OCI-LY1 (cell line): ENCODE data around the gene ARFIP1.

ENCODE experiments used
- H2AFZ ChIP-seq: fragments of 200-600 bp; sonication (generic), shearing (Covaris generic); 2 replicates; pipeline ENCODE4 v1.6.0; 2014; ENCODE audit warnings: antibody characterized with exemption, mild to moderate bottlenecking, low read length
- H3F3A ChIP-seq: fragments of 200-600 bp; sonication (generic), shearing (Covaris generic); 2 replicates; pipeline ENCODE4 v1.6.0; 2014; ENCODE audit warnings: mild to moderate bottlenecking, antibody characterized with exemption, low read length, moderate library complexity; ENCODE audit not compliant: insufficient read depth
- H3K27ac ChIP-seq: fragments of 200-600 bp; sonication (generic); 2 replicates; pipeline ENCODE4 v1.5.1; 2014; ENCODE audit warnings: low read length, mixed run types, mild to moderate bottlenecking, low read depth; ENCODE audit not compliant: poor library complexity, severe bottlenecking
- H3K27me3 ChIP-seq: fragments of 200-600 bp; sonication (generic); 2 replicates; pipeline ENCODE4 v1.6.0; 2014; ENCODE audit warnings: antibody characterized with exemption, mild to moderate bottlenecking, low read length, moderate library complexity; ENCODE audit not compliant: insufficient read depth
- H3K36me3 ChIP-seq: fragments of 200-600 bp; sonication (generic); 2 replicates; pipeline ENCODE4 v1.6.1; 2014; ENCODE audit warnings: mild to moderate bottlenecking, antibody characterized with exemption, low read length, moderate library complexity, mixed read lengths; ENCODE audit not compliant: insufficient read depth
- H3K4me1 ChIP-seq: fragments of 200-600 bp; sonication (generic); 2 replicates; pipeline ENCODE4 v1.5.1; 2014; ENCODE audit warnings: mild to moderate bottlenecking, low read length, moderate library complexity; ENCODE audit not compliant: insufficient read depth, severe bottlenecking
- H3K4me2 ChIP-seq: fragments of 200-600 bp; sonication (generic), shearing (Covaris generic); 2 replicates; pipeline ENCODE4 v1.6.1; 2014; ENCODE audit warnings: low read length
- H3K4me3 ChIP-seq: fragments of 200-600 bp; sonication (generic); 2 replicates; pipeline ENCODE4 v1.5.1; 2014; ENCODE audit warnings: low read length, low read depth, mild to moderate bottlenecking, mixed read lengths; ENCODE audit not compliant: poor library complexity, severe bottlenecking
- H3K79me2 ChIP-seq: fragments of 200-600 bp; shearing (Covaris generic); 2 replicates; pipeline ENCODE4 v1.6.1; 2016; ENCODE audit warnings: mixed run types, low read length, mixed read lengths; ENCODE audit not compliant: insufficient read depth
- H3K9ac ChIP-seq: fragments of 200-600 bp; sonication (generic), shearing (Covaris generic); 2 replicates; pipeline ENCODE4 v1.6.1; 2014; ENCODE audit warnings: mild to moderate bottlenecking, low read length, mixed read lengths
- H3K9me2 ChIP-seq: fragments of 200-600 bp; sonication (generic), shearing (Covaris generic); 2 replicates; pipeline ENCODE4 v1.6.1; 2014; ENCODE audit warnings: low read depth, mild to moderate bottlenecking, low read length, mixed read lengths
- H3K9me3 ChIP-seq: fragments of 200-600 bp; shearing (Covaris generic); 2 replicates; pipeline ENCODE4 v1.6.1; 2014; ENCODE audit warnings: low read length, mixed read lengths
- H4K20me1 ChIP-seq: fragments of 200-600 bp; sonication (generic), shearing (Covaris generic); 2 replicates; pipeline ENCODE4 v1.6.0; 2016; ENCODE audit warnings: mild to moderate bottlenecking, low read length; ENCODE audit not compliant: insufficient read depth
- EZH2 ChIP-seq: fragments of 200-600 bp; sonication (generic), shearing (Covaris generic); IDR thresholded peaks from 2 replicates; pipeline ENCODE4 v1.8.0; 2017; ENCODE audit warnings: borderline replicate concordance, mixed run types, mild to moderate bottlenecking, antibody characterized with exemption, low read length, moderate library complexity, mixed read lengths
- TF ChIP-seq, protein P1 (sequence below): fragments of 200-600 bp; sonication (generic), shearing (Covaris generic); IDR thresholded peaks from 2 replicates; pipeline ENCODE4 v1.5.1; 2017; ENCODE audit warnings: mild to moderate bottlenecking, antibody characterized with exemption, low read length, moderate library complexity, mixed read lengths

The ARFIP1 gene

DNA sequence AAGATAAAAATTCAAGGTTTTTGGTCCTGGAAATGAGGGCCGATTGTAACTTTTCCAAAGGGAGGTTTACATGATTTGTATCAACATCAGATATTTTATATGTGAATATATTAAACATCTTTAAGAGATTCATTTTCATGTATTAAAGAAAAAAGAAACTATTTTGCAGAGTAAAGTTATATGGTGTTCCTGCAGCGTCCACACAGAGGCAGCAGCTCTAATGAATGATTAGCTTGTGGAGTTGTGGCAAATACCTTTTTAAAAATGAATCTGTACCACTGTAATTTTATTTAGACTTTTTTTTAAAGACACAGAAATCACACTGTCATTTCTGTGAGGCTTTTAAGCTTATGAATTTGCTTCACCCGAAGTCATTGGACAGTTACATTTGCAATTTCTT, 130.8 kb downstream of the ARFIP1 start:
- Histone ChIP-seq H2AFZ (no peak overlapping the region), H3K4me1 (no peaks in the 10 kb centered on the region), H3K27ac (no peak overlapping the region), H3K27me3 (no peaks in the 10 kb centered on the region), H3K9ac (no peak overlapping the region), H3K4me3 (no peak overlapping the region), H3K9me3 (no peaks in the 10 kb centered on the region), H3K4me2 (no peak overlapping the region), H3K9me2 (no peaks in the 10 kb centered on the region), H3K36me3 (no peaks in the 10 kb centered on the region), H3F3A (no peaks in the 10 kb centered on the region), H3K79me2 (no peaks in the 10 kb centered on the region), H4K20me1 (no peaks in the 10 kb centered on the region)
- no peak for TF ChIP-seq EZH2
- TF ChIP-seq, protein P1, sequence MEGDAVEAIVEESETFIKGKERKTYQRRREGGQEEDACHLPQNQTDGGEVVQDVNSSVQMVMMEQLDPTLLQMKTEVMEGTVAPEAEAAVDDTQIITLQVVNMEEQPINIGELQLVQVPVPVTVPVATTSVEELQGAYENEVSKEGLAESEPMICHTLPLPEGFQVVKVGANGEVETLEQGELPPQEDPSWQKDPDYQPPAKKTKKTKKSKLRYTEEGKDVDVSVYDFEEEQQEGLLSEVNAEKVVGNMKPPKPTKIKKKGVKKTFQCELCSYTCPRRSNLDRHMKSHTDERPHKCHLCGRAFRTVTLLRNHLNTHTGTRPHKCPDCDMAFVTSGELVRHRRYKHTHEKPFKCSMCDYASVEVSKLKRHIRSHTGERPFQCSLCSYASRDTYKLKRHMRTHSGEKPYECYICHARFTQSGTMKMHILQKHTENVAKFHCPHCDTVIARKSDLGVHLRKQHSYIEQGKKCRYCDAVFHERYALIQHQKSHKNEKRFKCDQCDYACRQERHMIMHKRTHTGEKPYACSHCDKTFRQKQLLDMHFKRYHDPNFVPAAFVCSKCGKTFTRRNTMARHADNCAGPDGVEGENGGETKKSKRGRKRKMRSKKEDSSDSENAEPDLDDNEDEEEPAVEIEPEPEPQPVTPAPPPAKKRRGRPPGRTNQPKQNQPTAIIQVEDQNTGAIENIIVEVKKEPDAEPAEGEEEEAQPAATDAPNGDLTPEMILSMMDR = no peak

DNA sequence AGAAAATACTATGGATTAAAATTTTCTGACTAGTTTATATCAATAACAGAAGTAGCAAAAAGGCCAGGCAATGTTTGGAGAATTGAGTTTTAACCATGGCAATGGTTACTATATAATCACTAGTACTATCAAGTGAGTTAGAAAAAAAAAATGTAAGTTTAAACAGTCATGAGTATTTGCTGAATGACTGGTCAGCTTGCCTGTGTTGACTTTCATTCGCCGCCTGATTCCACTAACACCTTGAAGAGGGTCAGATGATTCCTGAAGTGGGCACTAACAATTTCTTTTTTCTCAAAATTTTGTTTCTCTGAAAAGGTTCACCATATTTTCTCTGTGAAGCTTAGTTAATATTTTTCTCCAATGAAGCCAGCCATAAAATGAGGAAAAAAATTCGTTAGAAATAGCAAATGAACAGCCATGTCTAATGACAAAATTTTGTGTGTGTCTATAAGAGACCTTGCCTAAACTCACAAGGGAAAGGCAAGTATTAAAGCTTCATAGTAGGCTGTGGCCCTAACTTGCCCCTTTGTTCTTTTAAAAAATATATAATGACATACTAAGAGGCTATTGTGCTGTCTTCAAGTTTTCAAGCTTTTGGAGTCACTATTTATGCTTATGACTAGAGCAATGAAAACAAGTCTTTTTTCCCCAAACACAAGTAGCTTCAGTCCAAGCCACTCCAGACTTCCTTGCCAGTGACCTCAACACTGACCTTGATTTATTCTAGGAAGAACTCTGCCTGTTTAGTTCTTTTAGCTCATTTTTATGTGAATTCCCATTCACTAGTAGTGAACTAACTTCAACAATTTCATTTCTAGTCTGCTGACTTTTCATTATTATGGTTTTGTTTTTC, 138.0 kb downstream of the ARFIP1 start:
- Histone ChIP-seq H3F3A (no peaks in the 10 kb centered on the region), H4K20me1 (no peaks in the 10 kb centered on the region), H3K9me2 (no peaks in the 10 kb centered on the region), H3K9ac (no peak overlapping the region), H3K4me1 (no peaks in the 10 kb centered on the region), H3K9me3 (peaks cover 9% of the 10 kb centered on the region), H2AFZ (no peak overlapping the region), H3K4me3 (no peak overlapping the region), H3K4me2 (no peak overlapping the region), H3K36me3 (no peaks in the 10 kb centered on the region), H3K79me2 (no peaks in the 10 kb centered on the region), H3K27me3 (no peaks in the 10 kb centered on the region), H3K27ac (no peak overlapping the region)
- TF ChIP-seq, protein P1 = no peak
- no peak for TF ChIP-seq EZH2

DNA sequence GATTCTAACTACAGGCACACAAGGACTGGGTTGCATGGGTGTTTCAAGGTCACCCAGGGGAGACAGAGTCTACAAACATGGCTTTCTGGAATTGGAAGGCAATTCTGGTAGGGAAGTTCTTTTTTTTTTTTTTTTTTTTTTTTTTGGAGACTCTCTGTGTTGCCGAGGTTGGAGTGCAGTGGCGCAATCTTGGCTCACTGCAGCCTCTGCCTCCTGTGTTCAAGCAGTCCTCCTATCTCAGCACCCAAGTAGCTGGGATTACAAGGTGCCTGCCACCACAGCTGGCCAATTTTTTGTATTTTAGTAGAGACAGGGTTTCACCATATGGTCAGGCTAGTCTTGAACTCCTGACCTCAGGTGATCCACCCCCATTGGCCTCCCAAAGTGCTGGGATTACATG, 140.1 kb downstream of the ARFIP1 start:
- TF ChIP-seq, protein P1 = no peak
- no peak for TF ChIP-seq EZH2
- Histone ChIP-seq H3F3A (no peaks in the 10 kb centered on the region), H3K4me3 (no peak overlapping the region), H3K4me1 (no peaks in the 10 kb centered on the region), H2AFZ (no peak overlapping the region), H3K27me3 (no peaks in the 10 kb centered on the region), H3K4me2 (no peak overlapping the region), H3K9me2 (no peaks in the 10 kb centered on the region), H4K20me1 (no peaks in the 10 kb centered on the region), H3K36me3 (no peaks in the 10 kb centered on the region), H3K9ac (no peak overlapping the region), H3K79me2 (no peaks in the 10 kb centered on the region), H3K27ac (no peak overlapping the region), H3K9me3 (peaks cover 9% of the 10 kb centered on the region)
